ENCODE measurements around the gene DNM3. TPM values are rescaled to one million over a fixed set of nuclear protein-coding genes. Genes with fewer than 3 reads are reported as not detected.

DNM3 gene
- total and polyA plus RNA-seq, 2 donors (not counting 1 experiment from before 2014, with no cell fraction given): 1.0 to 1.3 TPM

GRCh38 chr1:171969226-171969625 lies 127.9 kb downstream of the DNM3 start:
- Mint-ChIP-seq H3K4me1 (no peaks in the 10 kb centered on the region), H3K27me3 (peaks cover 4% of the 10 kb centered on the region), H3K27ac (no peak overlapping the region), H3K4me3 (no peak overlapping the region), H3K9me3 (ENCODE audit: insufficient read depth) (no peaks in the 10 kb centered on the region)
- H3K36me3 ChIP-seq (replicated peaks in 1 of 2; ENCODE audit: control extremely low read depth in 1 of 2, control insufficient read depth in 1 of 2, extremely low read depth in 1 of 2, insufficient read depth in 2 of 2, low read length in 1 of 2): no peaks in the 10 kb centered on the region
- no peaks in the 10 kb centered on the region for H3K4me1 ChIP-seq (ENCODE audit: control insufficient read depth in 2 of 2, insufficient read depth in 2 of 2, low read length in 2 of 2)
- no peak overlapping the region for H2AFZ ChIP-seq (ENCODE audit: insufficient read depth, low read depth, low read length, poor library complexity, severe bottlenecking)
- H3K27me3 ChIP-seq (replicated peaks in 1 of 4; ENCODE audit: control extremely low read depth in 1 of 4, control insufficient read depth in 3 of 4, insufficient read depth in 4 of 4, low read length in 3 of 4): no peaks in the 10 kb centered on the region
- H4K20me1 ChIP-seq (ENCODE audit: control insufficient read depth, insufficient read depth, low read length, poor library complexity, severe bottlenecking): no peaks in the 10 kb centered on the region
- no peak overlapping the region for H3K4me3 ChIP-seq (ENCODE audit: control extremely low read depth in 1 of 5, extremely low read depth in 1 of 5, insufficient read depth in 1 of 5, low read depth in 2 of 5, low read length in 4 of 5)
- no peak for ATAC-seq (ENCODE audit: low read depth)
- no peak for TF ChIP-seq CTCF (IDR thresholded peaks at IDR 0.05)
- TF ChIP-seq EZH2 (IDR thresholded peaks at IDR 0.05; ENCODE audit: borderline replicate concordance, insufficient read depth, low read depth, low read length, poor library complexity, severe bottlenecking): no peak
- ChIA-PET POLR2A (no interaction called here), CTCF (interaction anchor here (1.2 kb wide), 1 partner anchor 10 kb away, joined by 3 read pairs; no protein-coding TSS in a partner anchor)
- no peak overlapping the region for H3K9ac ChIP-seq (ENCODE audit: low read length)
- intact Hi-C loops (cut with micrococcal nuclease): no loop called here
- 20% methylated on average over 1 of the region's 2 CpGs for WGBS (ENCODE audit: insufficient coverage)
- H3K4me2 ChIP-seq (replicated peaks; ENCODE audit: low read depth, low read length, poor library complexity, severe bottlenecking): no peak overlapping the region
- H3K79me2 ChIP-seq (ENCODE audit: control insufficient read depth, insufficient read depth, low read length): no peaks in the 10 kb centered on the region
- no peak for DNase-seq
- no peak overlapping the region for H3K27ac ChIP-seq (ENCODE audit: low read length in 2 of 2)
- no peaks in the 10 kb centered on the region for H3K9me3 ChIP-seq (ENCODE audit: control extremely low read depth in 1 of 3, control insufficient read depth in 2 of 3, insufficient read depth in 1 of 3, low read length in 2 of 3)

GRCh38 chr1:171969813-171970212 lies 128.5 kb downstream of the DNM3 start:
- ChIA-PET POLR2A (no interaction called here), CTCF (no interaction called here)
- H3K4me1 ChIP-seq (ENCODE audit: control insufficient read depth in 2 of 2, insufficient read depth in 2 of 2, low read length in 2 of 2): no peaks in the 10 kb centered on the region
- no peaks in the 10 kb centered on the region for H3K9me3 Mint-ChIP-seq (ENCODE audit: insufficient read depth)
- intact Hi-C loops (cut with micrococcal nuclease): no loop called here
- H3K4me3 ChIP-seq (ENCODE audit: control extremely low read depth in 1 of 5, extremely low read depth in 1 of 5, insufficient read depth in 1 of 5, low read depth in 2 of 5, low read length in 4 of 5): no peak overlapping the region
- WGBS (ENCODE audit: insufficient coverage): no CpG with 5 or more reads among the region's 3 CpGs
- no peak overlapping the region for H2AFZ ChIP-seq (ENCODE audit: insufficient read depth, low read depth, low read length, poor library complexity, severe bottlenecking)
- no peak overlapping the region for H3K27ac Mint-ChIP-seq
- H3K27ac ChIP-seq (ENCODE audit: low read length in 2 of 2): no peak overlapping the region
- ATAC-seq (ENCODE audit: low read depth) (no peak), DNase-seq (no peak)
- peaks cover 4% of the 10 kb centered on the region for H3K27me3 Mint-ChIP-seq
- H3K27me3 ChIP-seq (replicated peaks in 1 of 4; ENCODE audit: control extremely low read depth in 1 of 4, control insufficient read depth in 3 of 4, insufficient read depth in 4 of 4, low read length in 3 of 4): no peaks in the 10 kb centered on the region
- no peak overlapping the region for H3K4me2 ChIP-seq (replicated peaks; ENCODE audit: low read depth, low read length, poor library complexity, severe bottlenecking)
- TF ChIP-seq CTCF (IDR thresholded peaks at IDR 0.05) (no peak), EZH2 (IDR thresholded peaks at IDR 0.05; ENCODE audit: borderline replicate concordance, insufficient read depth, low read depth, low read length, poor library complexity, severe bottlenecking) (no peak)
- no peaks in the 10 kb centered on the region for H3K36me3 ChIP-seq (replicated peaks in 1 of 2; ENCODE audit: control extremely low read depth in 1 of 2, control insufficient read depth in 1 of 2, extremely low read depth in 1 of 2, insufficient read depth in 2 of 2, low read length in 1 of 2)
- H4K20me1 ChIP-seq (ENCODE audit: control insufficient read depth, insufficient read depth, low read length, poor library complexity, severe bottlenecking): no peaks in the 10 kb centered on the region
- H3K9ac ChIP-seq (ENCODE audit: low read length): no peak overlapping the region
- H3K79me2 ChIP-seq (ENCODE audit: control insufficient read depth, insufficient read depth, low read length): no peaks in the 10 kb centered on the region
- H3K4me3 Mint-ChIP-seq: no peak overlapping the region
- H3K9me3 ChIP-seq (ENCODE audit: control extremely low read depth in 1 of 3, control insufficient read depth in 2 of 3, insufficient read depth in 1 of 3, low read length in 2 of 3): no peaks in the 10 kb centered on the region
- H3K4me1 Mint-ChIP-seq: no peaks in the 10 kb centered on the region
